Caco-2 (cell line): ENCODE results near the gene RWDD1. TPM values are rescaled to one million over a fixed set of nuclear protein-coding genes. Genes with fewer than 3 reads are reported as not detected.

ENCODE experiments used
- BruUV-seq: library from RNA; stranded (reverse); fragments of 400-500 nt; replicated peaks from 2 replicates; lab custom pipeline; 2021; lab: Mats Ljungman, UMichigan
- CTCF ChIA-PET: fragments of 300-600 bp; sonication (Branson Sonifier 250); formaldehyde crosslinking; loops from one replicate; lab custom pipeline; 2022; ENCODE audit warnings: antibody characterized with exemption; lab: Charles Lee
- POLR2A ChIA-PET: fragments of 300-600 bp; sonication (Branson Sonifier 250); formaldehyde crosslinking; loops from one replicate; lab custom pipeline; 2022; ENCODE audit warnings: antibody characterized with exemption; lab: Charles Lee
- DNase-seq, 2 experiments: peaks; one replicate each; pipeline versions ENCODE4 v3.0.0 to v3.0.0-alpha.2; 2020 to 2022
- H3K27me3 ChIP-seq: replicated peaks from 2 replicates; pipeline ENCODE4 v1.6.0; 2011; ENCODE audit warnings: low read length; ENCODE audit not compliant: control insufficient read depth, insufficient read depth
- H3K36me3 ChIP-seq: 2 replicates; pipeline ENCODE4 v1.5.1; 2011; ENCODE audit warnings: low read length; ENCODE audit not compliant: control insufficient read depth, insufficient read depth
- H3K4me1 ChIP-seq: fragments of 250-450 bp; sonication (Bioruptor Pico); 2 replicates; pipeline ENCODE4 v1.5.1; 2020; ENCODE audit warnings: mild to moderate bottlenecking
- H3K4me3 ChIP-seq: 2 replicates; pipeline ENCODE4 v1.5.1; 2011; ENCODE audit warnings: low read depth, mild to moderate bottlenecking, control low read depth, low read length
- H3K9me3 ChIP-seq: fragments of 250-450 bp; sonication (Bioruptor Pico); 2 replicates; pipeline ENCODE4 v1.5.1; 2020; ENCODE audit warnings: mild to moderate bottlenecking, moderate library complexity
- H3K27ac Mint-ChIP-seq: one replicate; pipeline ENCODE4 v1.8.0; 2022; ENCODE audit warnings: mixed read lengths; ENCODE audit not compliant: unreplicated experiment
- H3K27me3 Mint-ChIP-seq: one replicate; pipeline ENCODE4 v1.8.0; 2022; ENCODE audit warnings: mixed read lengths; ENCODE audit not compliant: insufficient read depth, unreplicated experiment
- H3K36me3 Mint-ChIP-seq: one replicate; pipeline ENCODE4 v1.8.0; 2022; ENCODE audit warnings: mild to moderate bottlenecking, mixed read lengths; ENCODE audit not compliant: insufficient read depth, unreplicated experiment
- H3K4me1 Mint-ChIP-seq: one replicate; pipeline ENCODE4 v1.8.0; 2022; ENCODE audit warnings: low read depth, mixed read lengths; ENCODE audit not compliant: unreplicated experiment
- H3K4me3 Mint-ChIP-seq: one replicate; pipeline ENCODE4 v1.8.0; 2022; ENCODE audit warnings: mild to moderate bottlenecking, moderate library complexity, mixed read lengths; ENCODE audit not compliant: unreplicated experiment
- H3K9me3 Mint-ChIP-seq: one replicate; pipeline ENCODE4 v1.8.0; 2022; ENCODE audit warnings: mixed read lengths; ENCODE audit not compliant: unreplicated experiment
- intact Hi-C: fragments of 100-400 bp; cut with micrococcal nuclease; formaldehyde crosslinking; loops from one replicate; pipeline ENCODE4 v1.10.0; 2022; ENCODE audit not compliant: unreplicated experiment
- total RNA-seq: library from RNA; stranded (reverse); gene quantifications from 2 replicates; pipeline ENCODE4 v1.2.3, GENCODE V29; 2022
- TF ChIP-seq, protein P1 (sequence below), 2 experiments: fragments of 200-600 bp in 1 of 2; IDR thresholded peaks; 1 replicate in 1 of 2; 2 replicates in 1 of 2; pipeline versions ENCODE4 v1.5.1 to v1.8.0; 2011 to 2022; ENCODE audit warnings: antibody characterized with exemption in 1 of 2, control low read depth in 1 of 2, inconsistent platforms in 1 of 2, low read depth in 1 of 2, low read length in 1 of 2, mild to moderate bottlenecking in 1 of 2, moderate library complexity in 1 of 2; ENCODE audit not compliant: insufficient read depth in 1 of 2, severe bottlenecking in 1 of 2, unreplicated experiment in 1 of 2

Gene RWDD1
- total RNA-seq, 1 experiment from 2014 or later: 35.0 TPM

DNA sequence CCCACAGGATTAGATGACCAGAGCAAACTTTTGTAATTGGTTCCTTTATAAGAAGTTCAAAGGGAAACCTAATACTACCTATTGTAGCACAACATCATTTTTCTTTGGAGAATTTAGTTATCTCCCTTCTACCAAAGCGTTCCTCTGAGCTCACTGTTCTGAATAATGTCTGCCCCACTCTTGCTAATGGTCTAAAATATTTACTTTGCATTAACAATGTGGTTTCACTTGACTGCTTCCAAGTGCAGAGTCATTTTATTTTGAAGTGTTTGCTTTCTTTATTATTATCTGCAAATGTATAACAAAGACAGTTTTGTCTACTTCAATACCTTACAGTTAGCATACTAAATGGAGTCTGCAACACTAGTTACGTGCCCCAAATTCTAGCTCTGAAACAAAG lies 40.9 kb upstream of the RWDD1 start:
- intact Hi-C loops: loop anchor here (10.0 kb wide), 1 partner anchor 314 kb away; no protein-coding TSS in a partner anchor
- Mint-ChIP-seq H3K27ac (no peak overlapping the region), H3K36me3 (peaks cover 5% of the 10 kb centered on the region), H3K4me3 (peak overlapping the region; percentile 60), H3K27me3 (no peaks in the 10 kb centered on the region), H3K4me1 (peaks cover 37% of the 10 kb centered on the region), H3K9me3 (no peaks in the 10 kb centered on the region)
- DNase-seq: no peak
- H3K9me3 ChIP-seq: no peaks in the 10 kb centered on the region
- ChIA-PET POLR2A (interaction anchor here (1.0 kb wide), 1 partner anchor 19 kb away, joined by 4 read pairs; the partner anchor contains the start of gene CALHM5), CTCF (interaction anchor here (1.6 kb wide), 2 partner anchors 19 to 243 kb away, joined by 6 to 14 read pairs; partner anchors contain the start of gene CALHM5)
- H3K27me3 ChIP-seq: no peaks in the 10 kb centered on the region
- no peak overlapping the region for H3K4me3 ChIP-seq
- BruUV-seq: no TSS peak
- TF ChIP-seq, protein P1, sequence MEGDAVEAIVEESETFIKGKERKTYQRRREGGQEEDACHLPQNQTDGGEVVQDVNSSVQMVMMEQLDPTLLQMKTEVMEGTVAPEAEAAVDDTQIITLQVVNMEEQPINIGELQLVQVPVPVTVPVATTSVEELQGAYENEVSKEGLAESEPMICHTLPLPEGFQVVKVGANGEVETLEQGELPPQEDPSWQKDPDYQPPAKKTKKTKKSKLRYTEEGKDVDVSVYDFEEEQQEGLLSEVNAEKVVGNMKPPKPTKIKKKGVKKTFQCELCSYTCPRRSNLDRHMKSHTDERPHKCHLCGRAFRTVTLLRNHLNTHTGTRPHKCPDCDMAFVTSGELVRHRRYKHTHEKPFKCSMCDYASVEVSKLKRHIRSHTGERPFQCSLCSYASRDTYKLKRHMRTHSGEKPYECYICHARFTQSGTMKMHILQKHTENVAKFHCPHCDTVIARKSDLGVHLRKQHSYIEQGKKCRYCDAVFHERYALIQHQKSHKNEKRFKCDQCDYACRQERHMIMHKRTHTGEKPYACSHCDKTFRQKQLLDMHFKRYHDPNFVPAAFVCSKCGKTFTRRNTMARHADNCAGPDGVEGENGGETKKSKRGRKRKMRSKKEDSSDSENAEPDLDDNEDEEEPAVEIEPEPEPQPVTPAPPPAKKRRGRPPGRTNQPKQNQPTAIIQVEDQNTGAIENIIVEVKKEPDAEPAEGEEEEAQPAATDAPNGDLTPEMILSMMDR (IDR thresholded peaks at IDR 0.05; ENCODE audit: insufficient read depth in 1 of 2, low read depth in 1 of 2, low read length in 1 of 2, severe bottlenecking in 1 of 2, unreplicated experiment in 1 of 2): no peak
- H3K4me1 ChIP-seq: peaks cover 49% of the 10 kb centered on the region
- no peaks in the 10 kb centered on the region for H3K36me3 ChIP-seq

- intact Hi-C loops: loop anchor here (1.0 to 10.0 kb wide), 3 partner anchors 88 to 313 kb away; no protein-coding TSS in a partner anchor
- Mint-ChIP-seq H3K36me3 (peaks cover 5% of the 10 kb centered on the region), H3K27ac (no peak overlapping the region), H3K9me3 (no peaks in the 10 kb centered on the region), H3K27me3 (no peaks in the 10 kb centered on the region), H3K4me1 (peaks cover 37% of the 10 kb centered on the region), H3K4me3 (no peak overlapping the region)
- TF ChIP-seq, protein P1 (IDR thresholded peaks at IDR 0.05; ENCODE audit: insufficient read depth in 1 of 2, low read depth in 1 of 2, low read length in 1 of 2, severe bottlenecking in 1 of 2, unreplicated experiment in 1 of 2): peak; percentile 63 to 67
- Histone ChIP-seq H3K36me3 (no peaks in the 10 kb centered on the region), H3K27me3 (no peaks in the 10 kb centered on the region), H3K4me3 (no peak overlapping the region), H3K4me1 (peaks cover 37% of the 10 kb centered on the region), H3K9me3 (no peaks in the 10 kb centered on the region)
- CTCF ChIA-PET: no interaction called here
- peak in 1 of 2 experiments; percentile 63 for DNase-seq
- POLR2A ChIA-PET: no interaction called here
- BruUV-seq: no TSS peak
These were observed 39.4 kb upstream of the RWDD1 start for GRCh38 chr6:116531675-116532570.

- CTCF ChIA-PET: interaction anchor here (1.1 kb wide), 1 partner anchor 22 kb away, joined by 4 read pairs; the partner anchor contains the start of gene CALHM5
- POLR2A ChIA-PET: no interaction called here
These were observed 37.9 kb upstream of the RWDD1 start for GRCh38 chr6:116533233-116533957.

More at GRCh38 chr6:116533233-116533957, 37.9 kb upstream of the RWDD1 start:
- DNase-seq: no peak
- Histone ChIP-seq H3K9me3 (no peaks in the 10 kb centered on the region), H3K4me3 (no peak overlapping the region), H3K27me3 (no peaks in the 10 kb centered on the region), H3K4me1 (peaks cover 29% of the 10 kb centered on the region), H3K36me3 (no peaks in the 10 kb centered on the region)
- Mint-ChIP-seq H3K27ac (no peak overlapping the region), H3K36me3 (peaks cover 5% of the 10 kb centered on the region), H3K27me3 (no peaks in the 10 kb centered on the region), H3K9me3 (no peaks in the 10 kb centered on the region), H3K4me3 (no peak overlapping the region), H3K4me1 (peaks cover 29% of the 10 kb centered on the region)
- BruUV-seq: no TSS peak
- intact Hi-C loops: loop anchor here (10.0 kb wide), 1 partner anchor 311 kb away; no protein-coding TSS in a partner anchor
- TF ChIP-seq, protein P1 (IDR thresholded peaks at IDR 0.05; ENCODE audit: insufficient read depth in 1 of 2, low read depth in 1 of 2, low read length in 1 of 2, severe bottlenecking in 1 of 2, unreplicated experiment in 1 of 2): no peak
